HG02678 (cell line): ENCODE measurements around the gene METTL6.
"Not testable (repeated sequence)": the region's sequence is repeated elsewhere in the genome, so short reads cannot be mapped to it uniquely, and the experiment has no call there.

ENCODE experiments used
- ATAC-seq: cut with Tn5 transposase; IDR thresholded peaks from one replicate; pipeline ENCODE4 v1.9.1; 2021; ENCODE audit warnings: mild to moderate bottlenecking, moderate library complexity; ENCODE audit not compliant: unreplicated experiment

The METTL6 gene

DNA sequence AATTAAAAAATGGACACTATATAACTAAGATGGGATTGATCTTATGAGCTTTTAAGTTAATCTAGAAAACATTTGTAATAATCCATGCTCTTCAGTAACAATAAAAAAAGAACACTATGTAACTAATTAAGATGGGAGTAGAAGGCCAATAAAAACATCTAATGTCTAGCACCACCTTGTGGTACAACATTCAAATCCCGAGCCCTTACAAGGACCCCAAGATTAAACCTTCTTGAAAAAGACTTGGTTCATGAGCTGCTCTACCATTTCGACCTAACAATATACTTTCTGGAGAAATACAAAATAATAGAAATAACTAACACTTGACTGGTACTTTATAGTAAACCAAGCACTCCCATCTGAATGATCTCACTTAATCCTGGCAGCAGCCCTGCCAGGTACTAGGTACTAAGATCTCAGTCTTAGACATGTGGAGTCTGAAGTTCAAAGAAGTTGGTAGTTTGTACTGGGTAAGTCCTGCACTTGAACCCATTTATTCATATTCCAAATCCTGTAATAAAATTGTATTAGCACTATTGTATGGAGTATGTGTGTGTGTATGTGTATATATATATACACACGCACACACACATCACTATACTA is 21.8 kb downstream of the METTL6 start:
- peak; percentile 53 for ATAC-seq

DNA sequence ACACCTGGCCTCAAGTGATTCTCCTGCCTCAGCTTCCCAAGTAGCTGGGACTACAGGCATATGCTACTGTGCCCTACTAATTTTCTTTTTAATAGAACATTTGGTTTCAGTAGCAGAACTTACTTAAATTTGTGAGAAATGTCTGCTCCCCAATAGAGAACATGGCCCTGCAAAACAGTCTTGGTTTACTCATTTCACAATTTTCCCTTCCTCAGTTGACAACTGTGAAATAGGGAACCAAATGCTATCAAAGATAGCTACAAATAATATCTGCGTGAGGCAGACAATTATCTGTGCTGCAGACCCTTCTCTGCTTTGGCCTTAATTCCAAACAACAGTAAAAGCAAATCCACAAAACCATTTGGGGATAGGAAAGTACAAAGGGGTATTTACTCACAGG is 22.6 kb downstream of the METTL6 start:
- no peak for ATAC-seq

DNA sequence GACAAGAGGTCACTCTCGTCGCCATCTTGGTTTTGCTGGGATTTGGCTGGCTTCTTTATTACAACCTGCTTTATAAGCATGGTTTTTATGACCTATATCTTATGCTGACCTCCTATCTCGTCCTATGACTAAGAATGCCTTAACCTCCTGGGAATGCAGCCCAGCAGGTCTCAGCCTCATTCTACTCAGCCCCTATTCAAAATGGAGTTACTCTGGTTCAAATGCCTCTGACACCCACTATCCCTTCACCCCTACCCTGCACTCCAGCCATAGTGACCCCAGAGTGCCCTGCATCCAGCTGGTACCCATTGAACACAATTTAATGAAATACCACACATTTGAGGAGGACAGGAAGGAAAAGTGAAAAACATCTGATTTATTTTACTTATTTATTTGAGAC is 23.4 kb downstream of the METTL6 start:
- ATAC-seq: no peak

DNA sequence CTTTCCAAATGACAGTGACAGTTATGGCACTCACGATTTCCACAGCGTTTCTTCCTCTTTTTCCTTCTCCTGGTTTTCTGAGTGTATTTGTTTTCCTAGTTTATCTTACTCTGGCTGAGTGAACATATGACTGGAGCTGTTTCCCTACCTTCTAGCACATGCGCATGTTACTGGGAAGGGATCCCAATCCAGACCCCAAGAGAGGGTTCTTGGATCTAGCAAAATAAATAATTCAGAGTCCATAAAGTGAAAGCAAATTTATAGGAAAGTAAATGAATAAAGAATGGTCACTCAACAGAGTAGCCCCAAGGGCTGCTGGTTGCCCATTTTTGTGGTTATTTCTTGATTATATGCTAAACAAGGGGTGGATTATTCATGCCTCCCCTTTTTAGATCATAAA is 23.8 kb downstream of the METTL6 start:
- no peak for ATAC-seq

DNA sequence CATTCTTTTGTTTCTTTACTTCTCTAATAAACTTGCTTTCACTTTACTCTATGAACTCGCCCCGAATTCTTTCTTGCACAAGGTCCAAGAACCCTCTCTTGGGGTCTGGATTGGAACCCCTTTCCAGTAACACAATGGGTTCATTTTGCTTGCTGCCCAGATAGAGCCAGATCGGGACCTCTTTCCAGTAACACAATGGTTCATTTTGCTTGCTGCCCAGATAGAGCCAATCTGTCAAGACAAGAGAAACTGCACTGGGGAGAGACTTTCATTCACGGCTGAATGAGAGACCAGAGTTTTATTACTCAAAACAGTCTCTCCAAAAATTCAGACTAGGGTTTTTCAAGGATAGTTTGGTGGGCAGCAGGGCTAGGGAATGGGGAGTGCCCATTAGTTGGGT is 25.4 kb downstream of the METTL6 start:
- ATAC-seq: no peak

DNA sequence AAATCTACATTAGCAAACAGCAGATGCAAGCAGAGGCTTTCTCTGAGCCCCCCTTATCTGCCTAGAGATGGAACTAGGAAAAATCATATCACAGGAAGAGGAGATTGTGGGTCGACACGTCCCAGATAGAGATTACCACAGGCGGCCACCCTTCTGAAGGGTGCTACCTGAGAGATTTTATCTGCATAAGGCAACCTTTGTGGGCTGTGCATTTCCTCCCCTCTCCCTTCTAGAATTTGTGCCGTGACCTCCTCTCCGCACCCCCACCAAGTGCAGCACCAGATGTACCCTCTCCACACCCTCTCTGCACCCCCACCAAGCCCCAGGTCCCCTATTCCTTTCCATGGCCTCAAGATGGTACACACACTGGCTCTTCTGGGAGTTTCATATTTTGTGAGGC is 27.4 kb downstream of the METTL6 start:
- ATAC-seq: no peak

DNA sequence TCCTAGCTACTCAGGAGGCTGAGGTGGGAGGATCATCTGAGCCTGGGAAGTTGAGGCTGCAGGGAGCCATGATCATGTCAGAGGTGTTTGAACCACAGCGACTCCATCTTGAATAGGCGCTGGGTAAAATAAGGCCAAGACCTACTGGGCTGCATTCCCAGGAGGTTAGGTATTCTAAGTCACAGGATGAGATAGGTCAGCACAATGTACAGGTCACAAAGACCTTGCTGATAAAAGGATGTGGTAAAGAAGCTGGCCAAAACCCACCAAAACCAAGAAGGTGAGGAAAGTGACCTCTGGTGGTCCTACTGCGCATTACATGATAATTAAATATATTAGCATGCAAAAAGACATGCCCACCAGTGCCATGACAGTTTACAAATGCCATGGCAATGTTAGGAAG is 28.6 kb downstream of the METTL6 start:
- not testable (repeated sequence) for ATAC-seq

DNA sequence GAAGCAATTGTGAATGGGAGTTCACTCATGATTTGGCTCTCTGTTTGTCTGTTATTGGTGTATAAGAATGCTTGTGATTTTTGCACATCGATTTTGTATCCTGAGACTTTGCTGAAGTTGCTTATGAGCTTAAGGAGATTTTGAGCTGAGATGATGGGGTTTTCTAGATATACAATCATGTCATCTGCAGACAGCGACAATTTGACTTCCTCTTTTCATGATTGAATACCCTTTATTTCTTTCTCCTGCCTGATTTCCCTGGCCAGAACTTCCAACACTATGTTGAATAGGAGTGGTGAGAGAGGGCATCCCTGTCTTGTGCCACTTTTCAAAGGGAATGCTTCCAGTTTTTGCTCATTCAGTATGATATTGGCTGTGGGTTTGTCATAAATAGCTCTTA is 34.1 kb downstream of the METTL6 start:
- ATAC-seq: not testable (repeated sequence)

DNA sequence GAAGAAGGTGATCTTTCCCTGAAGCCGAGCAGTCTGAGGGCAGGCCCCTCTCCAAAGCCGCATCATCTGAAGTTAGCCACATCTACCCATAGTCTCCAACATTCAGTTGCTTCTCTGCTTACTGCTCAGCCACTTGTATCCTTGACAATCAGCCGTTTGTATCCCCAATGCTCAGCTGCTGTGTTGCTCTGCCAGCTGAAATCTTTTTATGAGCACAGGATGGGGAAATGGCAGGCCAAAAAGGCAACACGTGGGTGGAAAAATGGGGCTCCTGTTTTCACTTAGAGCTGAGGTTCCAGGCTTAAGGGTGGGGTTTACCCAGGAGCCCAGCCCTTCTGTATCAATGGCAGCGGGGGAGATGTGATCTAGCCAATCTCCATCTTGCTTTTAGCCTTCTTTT is 36.3 kb downstream of the METTL6 start:
- no peak for ATAC-seq

DNA sequence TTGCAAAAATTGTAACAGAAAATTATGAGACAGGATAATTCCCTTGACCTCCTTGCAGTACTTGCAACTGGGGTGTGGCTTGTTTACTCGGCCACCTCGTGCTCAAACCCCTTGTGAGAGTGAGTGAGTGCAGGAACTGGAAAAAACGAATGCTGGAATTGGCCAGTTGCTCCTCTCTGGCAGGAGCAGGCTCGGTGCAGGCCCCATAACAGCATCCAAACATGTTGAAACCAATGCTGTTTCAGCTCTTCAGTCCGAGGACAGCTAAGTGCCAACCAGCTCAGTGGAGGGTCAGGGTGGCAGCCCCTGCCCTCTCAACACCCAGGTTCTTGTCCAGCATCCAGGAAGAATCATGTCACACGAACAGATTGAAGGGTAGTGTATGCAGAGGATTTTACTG is 36.9 kb downstream of the METTL6 start:
- ATAC-seq: no peak

DNA sequence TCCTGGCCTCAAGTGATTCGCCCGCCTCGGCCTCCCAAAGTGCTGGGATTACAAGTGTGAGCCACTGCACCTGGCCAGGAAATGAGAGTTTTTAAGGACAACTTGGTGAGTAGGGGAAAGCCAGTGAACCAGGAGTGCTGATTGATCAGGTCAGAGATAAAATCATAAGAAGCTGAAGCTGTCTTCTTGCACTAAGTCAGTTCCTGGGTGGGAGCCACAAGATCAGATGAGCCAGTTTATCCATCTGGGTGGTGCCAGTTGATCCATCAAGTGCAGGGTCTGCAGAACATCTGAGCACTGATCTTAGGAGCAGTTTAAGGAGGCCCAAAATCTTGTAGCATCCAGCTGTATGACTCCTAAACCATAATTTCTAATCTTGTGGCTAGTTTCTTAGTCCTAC is 39.0 kb downstream of the METTL6 start:
- not testable (repeated sequence) for ATAC-seq

DNA sequence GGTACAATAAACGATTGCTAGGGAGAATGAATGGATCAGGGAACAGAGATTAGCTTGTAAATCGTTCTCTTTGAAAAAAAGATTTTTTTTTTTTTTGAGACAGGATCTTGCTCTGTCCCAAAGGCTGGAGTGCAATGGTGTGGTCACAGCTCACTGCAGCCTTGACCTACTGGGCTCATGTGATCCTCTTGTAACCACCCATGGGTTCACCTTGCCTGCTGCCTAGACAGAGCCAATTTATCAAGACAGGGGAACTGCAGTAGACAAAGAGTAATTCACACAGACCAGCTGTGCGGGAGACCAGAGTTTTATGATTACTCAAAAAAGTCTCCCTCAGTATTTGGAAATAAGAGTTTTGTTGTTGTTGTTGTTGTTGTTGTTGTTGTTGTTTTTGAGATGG is 39.6 kb downstream of the METTL6 start:
- no peak for ATAC-seq

DNA sequence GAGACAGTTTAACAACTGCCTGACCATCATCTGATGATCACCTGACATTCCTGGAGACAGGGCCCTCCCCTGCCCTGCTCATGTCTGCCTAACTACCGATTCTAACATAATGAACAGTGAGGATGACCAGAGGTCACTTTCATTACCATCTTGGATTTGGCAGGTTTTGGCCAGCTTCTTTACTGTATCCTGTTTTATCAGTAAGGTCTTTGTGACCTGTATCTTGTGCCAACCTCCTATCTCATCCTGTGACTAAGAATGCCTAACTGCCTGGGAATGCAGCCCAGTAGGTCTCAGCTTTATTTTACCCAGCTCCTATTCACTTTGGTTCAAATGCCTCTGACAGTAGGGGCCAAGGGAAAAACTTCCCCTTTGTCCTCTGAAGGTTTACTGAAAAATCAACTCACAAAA is 40.2 kb downstream of the METTL6 start:
- no peak for ATAC-seq

DNA sequence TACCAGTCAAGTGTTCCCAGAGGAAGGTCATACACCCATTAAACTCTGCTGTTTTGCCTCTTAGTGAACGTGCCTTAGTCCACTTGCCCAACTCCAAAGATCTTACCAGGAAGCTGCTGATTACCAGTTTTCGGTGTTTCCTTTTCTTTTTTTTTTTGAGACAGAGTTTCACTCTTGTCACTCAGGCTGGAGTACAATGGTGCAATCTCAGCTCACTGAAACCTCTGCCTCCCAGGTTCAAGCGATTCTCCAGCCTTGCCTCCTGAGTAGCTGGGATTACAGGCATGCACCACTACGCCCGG is 40.7 kb downstream of the METTL6 start:
- ATAC-seq: not testable (repeated sequence)

DNA sequence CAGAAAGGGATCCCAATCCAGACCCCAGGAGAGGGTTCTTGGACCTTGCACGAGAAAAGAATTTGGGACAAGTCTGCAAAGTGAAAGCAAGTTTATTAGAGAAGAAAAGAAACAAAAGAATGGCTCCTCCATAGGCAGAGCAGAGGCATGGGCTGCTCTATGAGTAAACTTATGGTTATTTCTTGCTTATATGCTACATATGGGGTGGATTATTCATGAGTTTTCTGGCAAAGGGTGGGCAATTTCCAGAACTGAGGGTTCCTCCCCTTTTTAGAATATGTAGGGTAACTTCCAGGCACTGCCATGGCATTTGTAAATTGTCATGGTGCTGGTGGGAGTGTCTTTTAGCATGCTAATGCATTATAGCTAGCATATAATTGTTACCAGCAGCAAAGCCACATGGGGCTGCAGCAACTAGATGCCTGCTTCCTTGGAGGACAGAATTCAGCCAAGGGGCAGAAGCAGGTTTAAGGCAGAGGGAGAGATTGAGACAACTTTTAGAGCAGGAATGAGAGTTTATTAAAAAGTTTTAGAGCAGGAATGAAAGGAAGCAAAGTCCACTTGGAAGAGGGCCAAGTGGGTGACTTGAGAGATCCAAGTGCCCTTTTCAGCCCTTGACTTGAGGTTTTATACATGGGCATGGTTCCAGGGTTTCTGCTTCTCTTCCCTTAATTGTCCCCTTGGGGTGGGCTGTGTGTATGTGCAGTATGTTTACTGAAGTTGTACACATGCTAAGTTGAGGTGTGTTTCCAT is 41.3 kb downstream of the METTL6 start:
- no peak for ATAC-seq

DNA sequence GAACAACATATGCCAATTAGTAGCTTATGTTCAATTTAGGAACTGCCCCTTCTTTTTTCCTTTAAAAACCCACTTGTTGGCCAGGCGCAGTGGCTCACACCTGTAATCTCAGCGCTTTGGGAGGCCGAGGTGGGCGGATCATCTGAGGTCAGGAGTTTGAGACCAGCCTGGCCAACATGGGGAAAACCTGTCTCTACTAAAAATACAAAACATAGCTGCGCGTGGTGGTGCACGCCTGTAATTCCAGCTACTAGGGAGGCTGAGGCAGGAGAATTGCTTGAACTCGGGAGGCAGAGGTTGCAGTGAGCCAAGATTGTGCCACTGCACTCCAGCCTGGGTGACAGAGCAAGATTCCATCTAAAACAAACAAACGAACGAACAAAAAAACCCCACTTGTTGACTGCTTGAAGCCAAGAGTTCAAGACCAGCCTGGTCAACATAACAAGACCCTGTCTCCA is 42.1 kb downstream of the METTL6 start:
- ATAC-seq: peak; percentile 17

DNA sequence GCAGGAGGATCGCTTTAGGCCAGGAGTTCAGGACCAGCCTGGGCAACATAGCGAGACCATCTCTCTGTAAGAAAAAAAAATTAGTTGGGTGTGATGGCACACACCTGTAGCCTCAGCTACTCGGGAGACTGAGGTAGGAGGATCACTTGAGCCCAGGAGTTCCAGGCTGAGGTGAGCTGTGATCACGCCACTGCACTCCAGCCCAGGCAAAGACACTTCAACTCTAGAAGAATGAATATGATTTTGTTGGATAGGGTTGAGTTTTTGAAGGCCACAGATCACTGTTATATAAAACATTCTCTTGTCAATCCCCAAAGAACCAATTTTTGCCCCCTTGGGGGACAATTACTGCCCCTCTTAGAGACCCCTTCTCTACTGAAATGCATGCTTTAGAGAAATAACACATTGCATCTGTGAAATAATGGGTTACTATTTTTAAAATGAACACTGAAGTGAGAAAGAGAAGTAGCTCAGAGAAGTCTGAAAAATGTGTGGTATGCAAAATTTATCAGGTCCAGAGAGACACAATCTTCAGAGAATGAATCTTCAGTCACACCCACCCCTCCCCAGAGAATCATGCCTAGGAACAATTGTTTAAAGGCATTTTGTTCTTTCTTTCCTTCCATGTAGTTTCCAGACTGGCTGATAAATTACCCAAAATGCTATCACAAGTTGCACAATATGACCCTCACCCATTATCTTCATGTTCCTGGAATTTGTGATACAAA is 42.7 kb downstream of the METTL6 start:
- peak; percentile 86 for ATAC-seq

DNA sequence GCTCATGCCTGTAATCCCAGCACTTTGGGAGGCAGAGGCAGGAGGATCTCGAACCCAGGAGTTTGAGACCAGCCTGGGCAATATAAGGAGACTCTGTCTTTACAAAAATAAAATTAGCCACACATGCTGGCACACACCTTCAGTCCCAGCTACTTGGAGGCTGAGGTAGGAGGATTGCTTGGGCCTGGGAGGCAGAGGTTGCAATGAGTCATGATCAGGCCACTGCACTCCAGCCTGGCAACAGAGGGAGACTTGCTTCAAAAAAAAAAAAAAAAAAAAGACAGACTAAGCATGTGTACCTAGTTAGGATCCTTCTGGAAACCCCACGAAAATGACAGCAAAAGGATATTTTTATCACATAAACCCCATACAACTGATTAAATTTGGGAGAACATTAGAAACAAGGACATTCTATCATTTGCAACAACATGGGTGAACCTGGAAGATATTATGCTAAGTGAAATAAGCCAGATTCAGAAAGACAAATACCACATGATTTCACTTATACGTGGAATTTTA is 44.9 kb downstream of the METTL6 start:
- ATAC-seq: no peak

DNA sequence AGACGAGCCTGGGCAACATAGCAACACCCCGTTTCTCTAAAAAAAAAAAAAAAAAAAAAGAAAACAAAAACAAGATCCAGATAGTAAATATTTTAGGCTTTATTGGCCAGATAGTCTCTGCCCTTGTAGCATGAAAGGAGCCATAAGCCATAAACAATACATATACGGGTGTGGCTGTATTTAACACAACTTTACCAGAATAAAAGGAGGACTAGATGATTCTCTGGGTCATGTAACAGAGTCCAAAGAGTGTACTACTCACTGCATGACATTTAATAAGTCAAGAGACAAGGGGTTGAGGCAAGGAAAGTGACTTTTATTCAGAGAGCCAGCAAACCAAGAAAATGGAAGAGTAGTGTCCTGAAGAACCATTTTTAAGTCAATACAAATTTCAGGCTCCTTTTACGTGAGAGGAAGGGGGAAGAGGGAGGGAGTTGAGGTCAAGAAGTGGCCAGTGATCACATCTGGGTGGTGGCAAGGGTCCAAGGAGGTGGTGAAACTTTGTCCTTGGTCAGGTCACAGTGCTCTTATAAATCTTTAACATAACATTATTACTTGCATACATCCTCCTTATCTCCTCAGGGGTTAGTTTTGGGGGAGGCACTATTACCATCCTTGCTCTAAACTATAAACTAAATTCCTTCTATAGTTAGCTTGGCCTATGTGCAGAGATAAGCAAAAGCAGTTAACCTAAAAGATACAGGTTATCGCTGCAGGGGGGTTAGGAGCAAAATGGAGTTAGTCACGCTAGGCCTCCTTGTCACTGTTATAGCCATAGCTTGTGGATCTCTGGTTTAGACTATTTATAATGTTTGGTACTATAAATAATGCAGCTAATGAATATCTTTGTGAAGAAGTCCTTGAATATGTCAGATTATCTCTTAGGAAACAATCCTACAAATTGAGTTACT is 46.1 kb downstream of the METTL6 start:
- ATAC-seq: no peak

DNA sequence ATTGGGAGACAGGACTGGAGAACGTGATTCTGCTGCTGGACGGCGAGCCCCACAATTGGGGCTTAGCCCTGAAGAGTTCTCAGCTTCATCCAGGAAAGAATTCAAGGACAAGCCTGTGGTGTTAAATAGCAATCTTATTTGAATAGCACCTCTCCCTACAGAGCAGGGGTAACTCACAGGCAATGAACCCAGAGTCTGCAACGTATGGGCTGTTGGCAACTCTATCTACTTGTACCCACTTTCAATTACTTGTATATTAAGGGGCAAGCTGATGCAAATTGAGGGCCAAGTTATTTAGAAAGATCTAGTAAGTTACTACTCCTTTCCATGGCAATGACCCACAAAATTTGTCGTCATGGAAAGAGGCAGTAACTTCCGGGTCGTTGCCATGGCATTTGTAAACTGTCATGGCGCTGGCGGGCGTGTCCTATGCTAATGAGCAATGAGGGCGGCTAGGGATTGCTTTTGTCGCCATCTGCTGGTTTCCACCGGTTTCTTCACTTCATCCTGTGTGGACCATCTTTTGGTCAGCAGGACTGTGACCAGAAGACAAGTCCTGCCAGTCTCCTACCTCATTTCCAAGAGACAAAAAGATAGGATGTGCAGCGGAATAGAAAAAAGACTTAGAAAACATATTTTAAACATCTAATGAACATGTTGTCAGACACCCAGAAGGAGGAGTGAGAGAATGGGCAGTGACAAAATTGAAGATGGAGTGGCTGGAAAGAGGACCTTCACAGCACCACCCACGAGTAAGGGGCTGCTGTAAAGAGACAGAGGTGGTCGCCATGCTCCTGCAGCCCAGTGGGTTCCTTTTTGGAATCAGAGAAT is 49.2 kb downstream of the METTL6 start:
- peak; percentile 90 for ATAC-seq
